Naive thymus-derived CD8-positive, alpha-beta T cell (primary cell): ENCODE measurements around the gene DLG2. TPM values are rescaled to one million over a fixed set of nuclear protein-coding genes. Genes with fewer than 3 reads are reported as not detected.

Source experiments
- ATAC-seq, 2 donors: fragments of 150-1000 bp; cut with Tn5 transposase in 1 of 2; sonication (Bioruptor Pico), chemical (Tn5 transposase) in 1 of 2; 1 replicate in 1 of 2; 2 replicates in 1 of 2; pipeline ENCODE4 v1.10.0; 2021; ENCODE audit warnings: mild to moderate bottlenecking in 2 of 2, moderate library complexity in 2 of 2
- POLR2A ChIA-PET: fragments of 350-600 bp; sonication (Branson Sonifier 250); formaldehyde crosslinking; loops from one replicate; lab custom pipeline; 2021; ENCODE audit warnings: antibody characterized with exemption; lab: Charles Lee
- DNase-seq, 10 donors: peaks; one replicate each; pipeline versions ENCODE4 v3.0.0 to v3.0.0-alpha.2; 2020 to 2022
- H3K27ac Mint-ChIP-seq, 10 donors: one replicate each; pipeline ENCODE4 v1.8.0; 2020 to 2022; ENCODE audit warnings: mild to moderate bottlenecking in 10 of 10, mixed read lengths in 10 of 10, moderate library complexity in 4 of 10, inconsistent platforms in 1 of 10
- H3K27me3 Mint-ChIP-seq, 5 donors: one replicate each; pipeline ENCODE4 v1.8.0; 2021 to 2022; ENCODE audit warnings: mixed read lengths in 5 of 5
- H3K36me3 Mint-ChIP-seq, 3 donors: one replicate each; pipeline ENCODE4 v1.8.0; 2020 to 2022; ENCODE audit warnings: mixed read lengths in 3 of 3, mild to moderate bottlenecking in 2 of 3, inconsistent platforms in 1 of 3
- H3K4me1 Mint-ChIP-seq, 4 donors: one replicate each; pipeline ENCODE4 v1.8.0; 2021 to 2022; ENCODE audit warnings: mixed read lengths in 4 of 4
- H3K4me3 Mint-ChIP-seq, 10 donors: one replicate each; pipeline ENCODE4 v1.8.0; 2020 to 2022; ENCODE audit warnings: mild to moderate bottlenecking in 10 of 10, mixed read lengths in 10 of 10, moderate library complexity in 6 of 10, inconsistent platforms in 1 of 10
- H3K9me3 Mint-ChIP-seq, 9 donors: one replicate each; pipeline ENCODE4 v1.8.0; 2020 to 2022; ENCODE audit warnings: mixed read lengths in 9 of 9, mild to moderate bottlenecking in 3 of 9, inconsistent platforms in 1 of 9, moderate library complexity in 1 of 9
- polyA plus RNA-seq, 3 donors: library from polyadenylated mRNA; unstranded; fragments of 300-500 nt; fragmentation: Illumina TruSeq; gene quantifications; one replicate each; pipeline ENCODE4 v1.2.3, GENCODE V29; 2021
- total RNA-seq, 8 experiments: library from RNA in 2 of 8; stranded (reverse) in 2 of 8; gene quantifications; one replicate each; pipeline ENCODE4 v1.2.3 and lab custom pipeline; 2021 to 2026

Gene DLG2
- total and polyA plus RNA-seq, 5 experiments from 2014 or later: 0.86 to 6.2 (median 2.5) TPM

GRCh38 chr11:85595285-85595884, 31.8 kb downstream of the DLG2 start:
- peak; percentile 57 to 58 for ATAC-seq
- POLR2A ChIA-PET: interaction anchor here (0.7 kb wide), 1 partner anchor 69 kb away, joined by 5 read pairs; no protein-coding TSS in a partner anchor

GRCh38 chr11:85590848-85591483, 36.2 kb downstream of the DLG2 start:
- POLR2A ChIA-PET: no interaction called here
- peaks cover 0 to 29% (median 14%) of the 10 kb centered on the region in 9 donors for H3K9me3 Mint-ChIP-seq
- H3K27ac Mint-ChIP-seq: no peak overlapping the region
- H3K4me3 Mint-ChIP-seq: no peak overlapping the region
- H3K27me3 Mint-ChIP-seq: peaks cover 0 to 15% (median 2%) of the 10 kb centered on the region in 5 donors
- H3K4me1 Mint-ChIP-seq: no peaks in the 10 kb centered on the region
- peaks cover 0 to 17% (median 16%) of the 10 kb centered on the region in 3 donors for H3K36me3 Mint-ChIP-seq
- no peak for ATAC-seq
- no peak for DNase-seq

More at GRCh38 chr11:85595285-85595884, 31.8 kb downstream of the DLG2 start:
- H3K27me3 Mint-ChIP-seq: peaks cover 0 to 5% (median 0%) of the 10 kb centered on the region in 5 donors
- no peaks in the 10 kb centered on the region for H3K4me1 Mint-ChIP-seq
- peak in 4 of 10 donors; percentile 7 to 61 (median 56) for DNase-seq
- no peak overlapping the region for H3K4me3 Mint-ChIP-seq
- H3K36me3 Mint-ChIP-seq: no peaks in the 10 kb centered on the region
- no peak overlapping the region for H3K27ac Mint-ChIP-seq
- no peaks in the 10 kb centered on the region for H3K9me3 Mint-ChIP-seq

- peaks cover 0 to 31% (median 14%) of the 10 kb centered on the region in 9 donors for H3K9me3 Mint-ChIP-seq
- POLR2A ChIA-PET: no interaction called here
- H3K36me3 Mint-ChIP-seq: peaks cover 0 to 17% (median 16%) of the 10 kb centered on the region in 3 donors
- DNase-seq: no peak
- no peak overlapping the region for H3K27ac Mint-ChIP-seq
- no peak for ATAC-seq
- peaks cover 0 to 15% (median 2%) of the 10 kb centered on the region in 5 donors for H3K27me3 Mint-ChIP-seq
- no peak overlapping the region for H3K4me3 Mint-ChIP-seq
- H3K4me1 Mint-ChIP-seq: no peaks in the 10 kb centered on the region
Measured at GRCh38 chr11:85589373-85589772, 37.8 kb downstream of the DLG2 start.

- peaks cover 0 to 6% (median 3%) of the 10 kb centered on the region in 5 donors for H3K27me3 Mint-ChIP-seq
- H3K4me3 Mint-ChIP-seq: no peak overlapping the region
- H3K36me3 Mint-ChIP-seq: peaks cover 6 to 17% (median 8%) of the 10 kb centered on the region in 3 donors
- H3K9me3 Mint-ChIP-seq: peaks cover 0 to 26% (median 8%) of the 10 kb centered on the region in 9 donors
- no peak for DNase-seq
- POLR2A ChIA-PET: no interaction called here
- ATAC-seq: no peak
- H3K27ac Mint-ChIP-seq: no peak overlapping the region
- no peaks in the 10 kb centered on the region for H3K4me1 Mint-ChIP-seq
Measured at GRCh38 chr11:85582111-85582510, 45.0 kb downstream of the DLG2 start.

GRCh38 chr11:85575388-85575787, 51.8 kb downstream of the DLG2 start:
- Mint-ChIP-seq H3K27me3 (peaks cover 9 to 39% (median 17%) of the 10 kb centered on the region in 5 donors), H3K4me1 (no peaks in the 10 kb centered on the region)
- POLR2A ChIA-PET: no interaction called here

GRCh38 chr11:85572056-85572455, 55.1 kb downstream of the DLG2 start:
- ATAC-seq (no peak), DNase-seq (no peak)
- Mint-ChIP-seq H3K27ac (no peak overlapping the region), H3K36me3 (peaks cover 2 to 21% (median 20%) of the 10 kb centered on the region in 3 donors), H3K9me3 (peaks cover 0 to 5% (median 2%) of the 10 kb centered on the region in 9 donors), H3K27me3 (peaks cover 9 to 34% (median 16%) of the 10 kb centered on the region in 5 donors), H3K4me3 (no peak overlapping the region), H3K4me1 (no peaks in the 10 kb centered on the region)
- POLR2A ChIA-PET: no interaction called here

More at GRCh38 chr11:85575388-85575787, 51.8 kb downstream of the DLG2 start:
- peaks cover 4 to 26% (median 17%) of the 10 kb centered on the region in 3 donors for H3K36me3 Mint-ChIP-seq
- peaks cover 0 to 18% (median 3%) of the 10 kb centered on the region in 9 donors for H3K9me3 Mint-ChIP-seq
- no peak overlapping the region for H3K27ac Mint-ChIP-seq
- DNase-seq (no peak), ATAC-seq (no peak)
- no peak overlapping the region for H3K4me3 Mint-ChIP-seq

GRCh38 chr11:85569525-85569924, 57.6 kb downstream of the DLG2 start:
- H3K9me3 Mint-ChIP-seq: peaks cover 0 to 2% (median 0%) of the 10 kb centered on the region in 9 donors
- POLR2A ChIA-PET: no interaction called here
- no peak overlapping the region for H3K4me3 Mint-ChIP-seq

GRCh38 chr11:85558411-85558810, 68.7 kb downstream of the DLG2 start:
- ATAC-seq (no peak), DNase-seq (no peak)
- Mint-ChIP-seq H3K4me3 (no peak overlapping the region), H3K9me3 (peaks cover 0 to 8% (median 4%) of the 10 kb centered on the region in 9 donors), H3K4me1 (no peaks in the 10 kb centered on the region), H3K36me3 (peaks cover 0 to 10% (median 5%) of the 10 kb centered on the region in 3 donors), H3K27me3 (peaks cover 0 to 2% (median 0%) of the 10 kb centered on the region in 5 donors), H3K27ac (no peak overlapping the region)
- POLR2A ChIA-PET: no interaction called here

More at GRCh38 chr11:85569525-85569924, 57.6 kb downstream of the DLG2 start:
- DNase-seq (no peak), ATAC-seq (no peak)
- Mint-ChIP-seq H3K27ac (no peak overlapping the region), H3K4me1 (no peaks in the 10 kb centered on the region), H3K27me3 (peaks cover 7 to 21% (median 14%) of the 10 kb centered on the region in 5 donors), H3K36me3 (peaks cover 0 to 10% (median 10%) of the 10 kb centered on the region in 3 donors)

- no peak for ATAC-seq
- POLR2A ChIA-PET: no interaction called here
Measured at GRCh38 chr11:85551881-85552280, 75.3 kb downstream of the DLG2 start.

GRCh38 chr11:85541683-85542082, 85.5 kb downstream of the DLG2 start:
- Mint-ChIP-seq H3K4me1 (no peaks in the 10 kb centered on the region), H3K27me3 (no peaks in the 10 kb centered on the region), H3K9me3 (peaks cover 0 to 23% (median 7%) of the 10 kb centered on the region in 9 donors), H3K4me3 (no peak overlapping the region), H3K27ac (no peak overlapping the region), H3K36me3 (peaks cover 0 to 10% (median 9%) of the 10 kb centered on the region in 3 donors)
- POLR2A ChIA-PET: no interaction called here
- DNase-seq (no peak), ATAC-seq (no peak)

More at GRCh38 chr11:85551881-85552280, 75.3 kb downstream of the DLG2 start:
- Mint-ChIP-seq H3K36me3 (peaks cover 2 to 18% (median 8%) of the 10 kb centered on the region in 3 donors), H3K9me3 (peaks cover 0 to 12% (median 0%) of the 10 kb centered on the region in 9 donors), H3K27ac (no peak overlapping the region), H3K27me3 (peaks cover 0 to 8% (median 6%) of the 10 kb centered on the region in 5 donors), H3K4me3 (no peak overlapping the region), H3K4me1 (no peaks in the 10 kb centered on the region)
- DNase-seq: no peak

GRCh38 chr11:85540635-85541205, 86.4 kb downstream of the DLG2 start:
- Mint-ChIP-seq H3K4me1 (no peaks in the 10 kb centered on the region), H3K36me3 (peaks cover 0 to 14% (median 4%) of the 10 kb centered on the region in 3 donors), H3K9me3 (peaks cover 0 to 18% (median 4%) of the 10 kb centered on the region in 9 donors), H3K27ac (no peak overlapping the region), H3K27me3 (no peaks in the 10 kb centered on the region), H3K4me3 (no peak overlapping the region)
- POLR2A ChIA-PET: no interaction called here
- no peak for DNase-seq
- no peak for ATAC-seq

GRCh38 chr11:85540181-85540580, 87.0 kb downstream of the DLG2 start:
- no peaks in the 10 kb centered on the region for H3K27me3 Mint-ChIP-seq
- H3K9me3 Mint-ChIP-seq: peaks cover 0 to 19% (median 4%) of the 10 kb centered on the region in 9 donors
- H3K27ac Mint-ChIP-seq: no peak overlapping the region
- no peak overlapping the region for H3K4me3 Mint-ChIP-seq
- peaks cover 0 to 16% (median 8%) of the 10 kb centered on the region in 3 donors for H3K36me3 Mint-ChIP-seq
- ATAC-seq (no peak), DNase-seq (no peak)
- no peaks in the 10 kb centered on the region for H3K4me1 Mint-ChIP-seq
- POLR2A ChIA-PET: no interaction called here
